IgD-negative memory B cell (primary cell): ENCODE measurements around the gene KAT6B. TPM values are rescaled to one million over a fixed set of nuclear protein-coding genes. Genes with fewer than 3 reads are reported as not detected.
"Not testable (repeated sequence)": the region's sequence is repeated elsewhere in the genome, so short reads cannot be mapped to it uniquely, and the experiment has no call there.

Experiments
- H3K27ac Mint-ChIP-seq, 3 donors: one replicate each; pipeline ENCODE4 v1.8.0; 2020 to 2022; ENCODE audit warnings: mild to moderate bottlenecking in 3 of 3, mixed read lengths in 3 of 3, moderate library complexity in 1 of 3
- H3K27me3 Mint-ChIP-seq: one replicate; pipeline ENCODE4 v1.8.0; 2021; ENCODE audit warnings: mixed read lengths
- H3K36me3 Mint-ChIP-seq: one replicate; pipeline ENCODE4 v1.8.0; 2020; ENCODE audit warnings: mild to moderate bottlenecking, mixed read lengths
- H3K4me1 Mint-ChIP-seq, 3 donors: one replicate each; pipeline ENCODE4 v1.8.0; 2020 to 2022; ENCODE audit warnings: mixed read lengths in 3 of 3, mild to moderate bottlenecking in 1 of 3
- H3K4me3 Mint-ChIP-seq, 4 donors: one replicate each; pipeline ENCODE4 v1.8.0; 2020 to 2022; ENCODE audit warnings: mild to moderate bottlenecking in 4 of 4, mixed read lengths in 4 of 4, moderate library complexity in 3 of 4
- H3K9me3 Mint-ChIP-seq, 3 donors: one replicate each; pipeline ENCODE4 v1.8.0; 2020 to 2021; ENCODE audit warnings: mixed read lengths in 3 of 3, mild to moderate bottlenecking in 1 of 3
- polyA plus RNA-seq: library from polyadenylated mRNA; unstranded; fragments of 300-500 nt; fragmentation: Illumina TruSeq; gene quantifications from one replicate; pipeline ENCODE4 v1.2.3, GENCODE V29; 2021

The KAT6B gene
- polyA plus RNA-seq, 1 donor from 2014 or later, result 27.1 TPM

DNA sequence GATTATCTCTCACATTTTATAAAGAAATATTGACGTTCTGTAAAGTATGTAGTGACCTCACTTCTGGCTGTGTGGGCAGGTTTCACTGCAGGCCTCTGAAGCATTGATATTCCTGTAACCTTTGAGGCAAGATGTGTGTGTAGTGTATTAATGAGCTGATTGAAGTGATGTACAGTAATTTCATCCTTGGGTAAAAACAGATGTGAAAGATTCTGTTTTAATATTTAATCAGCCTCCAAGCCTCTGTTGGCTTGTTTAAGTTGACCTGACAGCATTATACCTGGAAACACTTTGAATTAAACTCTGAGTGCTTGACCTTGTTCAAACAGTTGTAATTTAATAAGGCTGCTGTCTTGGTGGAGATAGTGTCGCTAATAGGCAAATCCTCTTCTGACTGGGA, 74.9 kb downstream of the KAT6B start:
- Mint-ChIP-seq H3K27ac (peak overlapping the region in 1 of 3 donors; percentile 87), H3K4me3 (peak overlapping the region in 1 of 4 donors; percentile 7)

DNA sequence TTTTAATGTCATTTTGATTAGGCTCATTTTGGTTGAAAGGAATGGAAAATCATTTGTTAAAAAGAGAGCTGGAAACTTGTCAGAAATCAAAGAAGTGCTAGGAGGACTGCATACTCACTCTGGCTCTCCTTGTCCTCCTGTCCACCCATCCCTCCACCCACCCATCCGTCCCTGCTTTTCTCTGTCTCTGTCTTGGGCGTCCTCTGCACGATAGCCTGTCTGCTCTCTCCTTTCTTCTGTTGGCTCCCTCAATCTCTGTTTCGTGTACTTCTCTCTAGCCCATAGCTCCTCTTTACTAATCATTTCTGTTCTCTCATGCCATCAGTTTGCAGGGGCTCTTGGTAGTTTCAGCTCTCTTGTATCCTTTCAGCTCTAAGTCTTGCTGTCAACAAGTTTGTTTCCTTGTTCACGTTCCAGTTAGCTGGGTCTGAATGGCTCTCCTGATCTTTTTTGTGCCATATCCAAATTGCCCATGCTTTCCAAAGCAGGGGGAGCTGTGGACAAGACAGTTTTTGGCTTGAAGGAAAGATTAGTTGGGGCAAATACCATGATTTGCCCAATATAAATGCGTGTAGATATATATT, 75.6 kb downstream of the KAT6B start:
- Mint-ChIP-seq H3K36me3 (peaks cover 3% of the 10 kb centered on the region), H3K27me3 (no peaks in the 10 kb centered on the region), H3K4me1 (peaks cover 27 to 39% (median 36%) of the 10 kb centered on the region in 3 donors), H3K4me3 (peak overlapping the region in 1 of 4 donors; percentile 43), H3K9me3 (no peaks in the 10 kb centered on the region), H3K27ac (peak overlapping the region in 1 of 3 donors; percentile 8)

More for the DNA sequence above, 74.9 kb downstream of the KAT6B start:
- H3K4me1 Mint-ChIP-seq, result peaks cover 27 to 42% (median 35%) of the 10 kb centered on the region in 3 donors
- no peaks in the 10 kb centered on the region for H3K9me3 Mint-ChIP-seq
- no peaks in the 10 kb centered on the region for H3K27me3 Mint-ChIP-seq
- peaks cover 3% of the 10 kb centered on the region for H3K36me3 Mint-ChIP-seq

- peaks cover 6% of the 10 kb centered on the region for H3K36me3 Mint-ChIP-seq
- H3K4me1 Mint-ChIP-seq, result peaks cover 18 to 26% (median 21%) of the 10 kb centered on the region in 3 donors
- no peaks in the 10 kb centered on the region for H3K27me3 Mint-ChIP-seq
- H3K27ac Mint-ChIP-seq, result no peak overlapping the region
- no peak overlapping the region for H3K4me3 Mint-ChIP-seq
- no peaks in the 10 kb centered on the region for H3K9me3 Mint-ChIP-seq
These were observed 77.1 kb downstream of the KAT6B start for GRCh38 chr10:74903491-74903890.

DNA sequence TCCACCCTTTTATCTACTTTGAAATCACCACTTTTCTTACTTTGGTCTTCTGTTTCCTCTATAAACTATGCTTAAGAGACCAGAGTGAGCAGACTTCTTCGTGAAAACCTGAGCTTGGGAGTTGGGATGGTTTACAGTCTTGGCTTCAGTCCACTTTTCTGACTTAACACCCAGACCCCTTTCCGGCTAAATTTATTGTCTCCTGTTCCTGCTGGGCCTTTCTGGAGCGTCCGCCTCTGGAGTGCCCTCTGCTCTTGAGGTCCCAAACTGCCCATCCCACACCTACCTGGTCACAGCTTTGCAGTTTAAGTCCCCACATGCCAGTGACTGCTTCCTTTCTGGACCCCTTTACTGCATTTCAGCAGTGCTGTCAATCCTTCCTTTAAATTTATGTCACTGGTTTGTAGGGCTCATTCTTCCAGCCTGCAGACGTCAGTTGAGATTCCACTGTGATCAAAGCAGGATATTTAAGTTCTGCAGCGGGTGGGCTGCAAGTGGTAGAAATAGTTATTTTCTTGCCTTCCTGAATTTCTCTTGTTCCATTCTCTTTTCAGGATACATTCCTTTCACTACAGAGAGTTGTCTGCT, 80.3 kb downstream of the KAT6B start:
- Mint-ChIP-seq H3K4me1 (peaks cover 6 to 19% (median 12%) of the 10 kb centered on the region in 3 donors), H3K27me3 (no peaks in the 10 kb centered on the region), H3K9me3 (no peaks in the 10 kb centered on the region), H3K27ac (no peak overlapping the region), H3K4me3 (no peak overlapping the region), H3K36me3 (peaks cover 9% of the 10 kb centered on the region)

DNA sequence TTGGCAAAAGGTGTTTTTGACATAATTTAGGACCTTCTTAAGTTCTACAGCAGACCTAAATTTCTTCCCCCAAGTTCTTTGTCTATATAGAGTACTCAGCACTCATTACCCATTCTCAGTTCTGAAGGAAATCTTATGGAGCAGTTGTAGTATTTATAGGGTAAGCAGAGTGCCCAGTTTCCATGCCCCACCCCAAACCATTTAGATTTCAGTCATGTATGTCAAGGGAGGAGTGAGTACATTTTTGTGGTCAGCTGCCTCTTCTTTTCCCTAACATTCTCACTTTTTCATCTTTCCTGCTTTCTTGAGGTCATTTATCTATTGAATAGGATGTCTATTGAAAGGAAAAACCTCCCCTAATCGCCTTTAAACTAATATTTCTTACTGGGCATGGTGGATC, 83.3 kb downstream of the KAT6B start:
- Mint-ChIP-seq H3K9me3 (no peaks in the 10 kb centered on the region), H3K4me3 (no peak overlapping the region), H3K27ac (no peak overlapping the region), H3K36me3 (peaks cover 8% of the 10 kb centered on the region), H3K4me1 (peaks cover 4 to 25% (median 17%) of the 10 kb centered on the region in 3 donors), H3K27me3 (no peaks in the 10 kb centered on the region)

GRCh38 chr10:74910241-74910975, 84.0 kb downstream of the KAT6B start:
- H3K36me3 Mint-ChIP-seq, result peaks cover 8% of the 10 kb centered on the region
- no peak overlapping the region for H3K4me3 Mint-ChIP-seq
- H3K27ac Mint-ChIP-seq, result no peak overlapping the region
- no peaks in the 10 kb centered on the region for H3K27me3 Mint-ChIP-seq
- H3K9me3 Mint-ChIP-seq, result no peaks in the 10 kb centered on the region
- peaks cover 4 to 28% (median 21%) of the 10 kb centered on the region in 3 donors for H3K4me1 Mint-ChIP-seq

DNA sequence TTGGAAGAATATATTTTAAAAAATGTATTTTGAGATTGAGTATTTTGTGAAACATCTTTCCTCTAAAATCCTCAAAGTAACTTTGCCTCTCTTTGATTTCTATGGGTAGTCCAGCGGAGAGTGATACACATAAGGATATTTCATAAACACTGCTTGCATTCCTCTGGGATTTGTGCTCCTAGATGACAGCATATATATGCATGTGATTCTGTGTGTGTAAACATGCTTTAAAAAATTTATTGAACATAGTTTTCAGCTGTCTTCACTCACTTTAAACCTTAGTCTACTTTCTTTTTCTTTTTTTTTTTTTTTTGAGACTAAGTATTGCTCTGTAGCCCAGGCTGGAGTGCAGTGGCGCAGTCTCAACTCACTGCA, 84.6 kb downstream of the KAT6B start:
- no peaks in the 10 kb centered on the region for H3K27me3 Mint-ChIP-seq
- peaks cover 4 to 30% (median 23%) of the 10 kb centered on the region in 3 donors for H3K4me1 Mint-ChIP-seq
- H3K27ac Mint-ChIP-seq, result no peak overlapping the region
- H3K36me3 Mint-ChIP-seq, result peaks cover 8% of the 10 kb centered on the region
- no peak overlapping the region for H3K4me3 Mint-ChIP-seq
- H3K9me3 Mint-ChIP-seq, result no peaks in the 10 kb centered on the region

DNA sequence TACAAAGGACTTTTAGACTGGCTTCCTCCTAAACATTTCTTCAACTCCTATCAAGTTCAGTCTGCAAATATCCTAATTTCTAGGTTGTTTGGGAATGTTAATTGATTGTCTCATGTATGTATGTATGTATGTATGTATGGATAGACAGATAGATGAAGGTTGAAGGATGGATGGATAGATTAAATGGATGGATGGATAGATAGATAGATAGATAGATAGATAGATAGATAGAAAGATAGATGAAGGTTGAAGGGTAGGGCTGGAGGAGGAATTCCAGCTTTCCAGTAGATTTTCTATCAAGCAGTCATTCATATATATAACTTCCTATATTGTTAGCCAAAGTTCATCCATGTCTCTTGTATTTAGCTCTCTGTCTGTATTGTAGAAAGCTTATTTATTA, 85.8 kb downstream of the KAT6B start:
- Mint-ChIP-seq H3K4me3 (no peak overlapping the region), H3K9me3 (no peaks in the 10 kb centered on the region), H3K4me1 (peaks cover 6 to 24% (median 23%) of the 10 kb centered on the region in 3 donors), H3K27me3 (no peaks in the 10 kb centered on the region), H3K27ac (no peak overlapping the region), H3K36me3 (peaks cover 5% of the 10 kb centered on the region)

GRCh38 chr10:74912682-74913081, 86.3 kb downstream of the KAT6B start:
- Mint-ChIP-seq H3K27ac (no peak overlapping the region), H3K27me3 (no peaks in the 10 kb centered on the region), H3K4me1 (peaks cover 11 to 29% (median 23%) of the 10 kb centered on the region in 3 donors), H3K36me3 (peaks cover 8% of the 10 kb centered on the region), H3K9me3 (peaks cover 0 to 3% (median 2%) of the 10 kb centered on the region in 3 donors), H3K4me3 (no peak overlapping the region)

GRCh38 chr10:74913377-74913979, 87.1 kb downstream of the KAT6B start:
- peaks cover 8% of the 10 kb centered on the region for H3K36me3 Mint-ChIP-seq
- H3K27ac Mint-ChIP-seq, result no peak overlapping the region
- peak overlapping the region in 1 of 4 donors; percentile 52 for H3K4me3 Mint-ChIP-seq
- no peaks in the 10 kb centered on the region for H3K27me3 Mint-ChIP-seq
- peaks cover 0 to 4% (median 2%) of the 10 kb centered on the region in 3 donors for H3K9me3 Mint-ChIP-seq
- H3K4me1 Mint-ChIP-seq, result peaks cover 11 to 29% (median 23%) of the 10 kb centered on the region in 3 donors

DNA sequence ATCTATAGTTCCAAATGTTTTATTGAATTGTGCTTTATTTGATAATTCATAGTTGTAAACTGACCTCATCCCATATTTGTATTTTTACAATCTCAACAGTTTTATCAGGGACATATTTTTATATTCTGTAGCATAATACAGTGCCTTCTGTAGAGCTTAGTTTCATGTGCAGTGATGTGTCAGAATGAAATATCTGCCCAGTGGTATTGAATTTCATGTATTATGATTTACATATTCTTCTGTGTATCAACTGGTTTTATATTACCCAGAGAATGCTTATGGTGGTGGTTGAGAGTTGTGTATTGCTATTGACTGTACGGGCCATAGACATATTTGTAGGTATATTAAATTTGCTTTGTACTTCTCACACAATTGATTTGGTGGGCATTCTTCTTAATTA, 89.9 kb downstream of the KAT6B start:
- H3K27me3 Mint-ChIP-seq, result no peaks in the 10 kb centered on the region
- H3K27ac Mint-ChIP-seq, result no peak overlapping the region
- peaks cover 11% of the 10 kb centered on the region for H3K36me3 Mint-ChIP-seq
- peaks cover 2 to 8% (median 2%) of the 10 kb centered on the region in 3 donors for H3K9me3 Mint-ChIP-seq
- peaks cover 12 to 25% (median 13%) of the 10 kb centered on the region in 3 donors for H3K4me1 Mint-ChIP-seq
- H3K4me3 Mint-ChIP-seq, result no peak overlapping the region

DNA sequence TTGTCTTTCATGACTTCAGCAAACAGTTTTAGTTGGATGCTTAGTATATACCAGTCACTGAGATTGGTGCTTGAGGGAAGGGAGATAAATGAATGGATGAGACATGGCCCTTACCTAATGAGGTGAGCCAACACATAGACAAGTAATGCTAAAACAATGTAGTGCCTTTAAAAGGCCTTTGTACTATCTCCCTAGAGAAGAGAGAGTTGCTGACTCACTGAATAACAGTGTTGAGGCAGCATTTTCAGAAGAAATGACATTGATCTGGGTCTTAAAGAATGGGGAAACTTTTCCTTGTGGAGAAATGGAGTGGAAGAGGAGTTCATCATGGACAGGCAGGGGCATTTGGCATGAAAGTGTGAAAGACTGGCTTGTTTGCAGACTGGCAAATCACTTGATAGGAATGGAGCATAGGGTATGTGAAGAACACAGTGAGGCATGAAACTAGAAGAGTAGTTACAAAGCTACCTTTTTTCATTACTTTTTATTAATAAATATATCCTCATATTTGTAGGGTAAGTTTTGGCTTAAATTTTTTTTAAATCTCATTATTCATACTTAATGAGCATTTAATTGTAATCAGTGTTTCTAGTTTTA, 91.2 kb downstream of the KAT6B start:
- Mint-ChIP-seq H3K9me3 (peaks cover 2 to 8% (median 2%) of the 10 kb centered on the region in 3 donors), H3K27me3 (no peaks in the 10 kb centered on the region), H3K4me3 (peak overlapping the region in 1 of 4 donors; percentile 16), H3K27ac (peak overlapping the region in 2 of 3 donors; percentile 13 to 56), H3K4me1 (peaks cover 14 to 22% (median 18%) of the 10 kb centered on the region in 3 donors), H3K36me3 (peaks cover 11% of the 10 kb centered on the region)

DNA sequence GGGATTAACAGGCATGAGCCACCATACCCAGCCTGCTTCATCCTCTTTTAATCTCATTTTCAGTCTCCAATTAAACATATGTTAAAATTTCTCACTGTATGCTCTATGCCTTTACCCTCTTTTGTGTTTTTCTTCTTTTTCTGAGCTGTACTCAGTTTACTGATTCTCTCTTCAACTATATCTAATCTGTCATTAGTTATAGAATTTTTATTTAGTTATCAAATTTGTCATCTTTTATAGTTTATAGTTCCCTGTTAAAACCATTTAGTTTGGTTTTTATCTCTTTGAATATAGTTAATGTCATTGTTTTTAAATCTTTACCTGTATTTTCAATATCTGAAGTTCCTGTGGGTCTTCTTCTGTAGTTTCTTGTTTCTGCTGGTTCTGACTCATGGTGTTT, 93.3 kb downstream of the KAT6B start:
- H3K36me3 Mint-ChIP-seq, result peaks cover 11% of the 10 kb centered on the region
- peaks cover 2 to 8% (median 2%) of the 10 kb centered on the region in 3 donors for H3K9me3 Mint-ChIP-seq
- H3K27me3 Mint-ChIP-seq, result no peaks in the 10 kb centered on the region
- peaks cover 14 to 19% (median 17%) of the 10 kb centered on the region in 3 donors for H3K4me1 Mint-ChIP-seq
- peak overlapping the region in 1 of 3 donors; percentile 39 for H3K27ac Mint-ChIP-seq
- no peak overlapping the region for H3K4me3 Mint-ChIP-seq

GRCh38 chr10:74921070-74921469, 94.7 kb downstream of the KAT6B start:
- Mint-ChIP-seq H3K4me1 (peaks cover 14 to 16% (median 14%) of the 10 kb centered on the region in 3 donors), H3K36me3 (peaks cover 11% of the 10 kb centered on the region)
- not testable (repeated sequence) for H3K27ac Mint-ChIP-seq, H3K4me3 Mint-ChIP-seq, H3K9me3 Mint-ChIP-seq, H3K27me3 Mint-ChIP-seq

GRCh38 chr10:74921744-74922143, 95.3 kb downstream of the KAT6B start:
- Mint-ChIP-seq H3K9me3 (peaks cover 2 to 8% (median 2%) of the 10 kb centered on the region in 3 donors), H3K27ac (no peak overlapping the region), H3K4me1 (peaks cover 14 to 16% (median 14%) of the 10 kb centered on the region in 3 donors), H3K4me3 (no peak overlapping the region), H3K36me3 (peaks cover 11% of the 10 kb centered on the region), H3K27me3 (no peaks in the 10 kb centered on the region)
